HUES6 (cell line): ENCODE data around the gene PTPN4.
"Not testable (repeated sequence)": the region's sequence is repeated elsewhere in the genome, so short reads cannot be mapped to it uniquely, and the experiment has no call there.

ENCODE experiments used
- H3K27ac ChIP-seq: 2 replicates; pipeline ENCODE4 v1.7.0; 2013; ENCODE audit warnings: low read depth, mild to moderate bottlenecking, low read length, inconsistent platforms
- H3K27me3 ChIP-seq: 2 replicates; pipeline ENCODE4 v1.6.1; 2013; ENCODE audit warnings: low read length; ENCODE audit not compliant: control insufficient read depth, insufficient read depth
- H3K36me3 ChIP-seq: 2 replicates; pipeline ENCODE4 v1.6.1; 2013; ENCODE audit warnings: low read length; ENCODE audit not compliant: control insufficient read depth, insufficient read depth
- H3K4me1 ChIP-seq: 2 replicates; pipeline ENCODE4 v1.6.1; 2013; ENCODE audit warnings: low read length; ENCODE audit not compliant: control insufficient read depth, insufficient read depth
- H3K4me3 ChIP-seq: 2 replicates; pipeline ENCODE4 v1.5.1; 2013; ENCODE audit warnings: low read depth, low read length
- H3K9ac ChIP-seq: one replicate; pipeline ENCODE4 v1.6.1; 2013; ENCODE audit warnings: mild to moderate bottlenecking, low read length
- H3K9me3 ChIP-seq: 2 replicates; pipeline ENCODE4 v1.6.1; 2013; ENCODE audit warnings: low read depth, low read length; ENCODE audit not compliant: control insufficient read depth, insufficient read depth

Gene PTPN4

DNA sequence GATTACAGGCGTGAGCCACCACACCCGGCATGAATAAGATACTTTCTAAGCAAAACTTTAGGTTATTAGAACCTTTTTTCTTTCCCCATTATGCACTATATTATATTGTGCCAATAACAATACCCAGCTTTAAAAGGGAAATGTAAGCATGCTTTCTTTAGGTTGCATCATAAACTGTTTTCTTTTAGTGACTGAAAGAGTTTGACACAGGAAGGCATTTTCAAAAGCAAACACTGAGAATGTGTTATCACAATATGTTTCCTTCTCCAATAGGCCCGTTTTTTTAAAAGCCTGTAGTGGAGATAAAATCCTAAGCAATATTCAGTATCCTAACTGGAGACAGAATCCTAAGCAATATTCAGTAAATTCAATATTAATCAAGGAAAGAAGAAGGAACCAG is 236.4 kb downstream of the PTPN4 start:
- no peaks in the 10 kb centered on the region for H3K4me1 ChIP-seq
- no peak overlapping the region for H3K4me3 ChIP-seq
- H3K9ac ChIP-seq, result no peak overlapping the region
- no peaks in the 10 kb centered on the region for H3K36me3 ChIP-seq
- H3K9me3 ChIP-seq, result no peaks in the 10 kb centered on the region
- H3K27me3 ChIP-seq, result no peaks in the 10 kb centered on the region
- no peak overlapping the region for H3K27ac ChIP-seq

GRCh38 chr2:119996896-119997891 is 237.5 kb downstream of the PTPN4 start:
- H3K9me3 ChIP-seq, H3K4me1 ChIP-seq, H3K4me3 ChIP-seq, H3K27ac ChIP-seq, H3K9ac ChIP-seq, H3K27me3 ChIP-seq, H3K36me3 ChIP-seq: not testable (repeated sequence)

- Histone ChIP-seq H3K27me3 (no peaks in the 10 kb centered on the region), H3K4me1 (no peaks in the 10 kb centered on the region), H3K4me3 (no peak overlapping the region), H3K9ac (no peak overlapping the region), H3K9me3 (no peaks in the 10 kb centered on the region), H3K36me3 (no peaks in the 10 kb centered on the region), H3K27ac (no peak overlapping the region)
These were observed 241.7 kb downstream of the PTPN4 start for GRCh38 chr2:120001471-120001870.

DNA sequence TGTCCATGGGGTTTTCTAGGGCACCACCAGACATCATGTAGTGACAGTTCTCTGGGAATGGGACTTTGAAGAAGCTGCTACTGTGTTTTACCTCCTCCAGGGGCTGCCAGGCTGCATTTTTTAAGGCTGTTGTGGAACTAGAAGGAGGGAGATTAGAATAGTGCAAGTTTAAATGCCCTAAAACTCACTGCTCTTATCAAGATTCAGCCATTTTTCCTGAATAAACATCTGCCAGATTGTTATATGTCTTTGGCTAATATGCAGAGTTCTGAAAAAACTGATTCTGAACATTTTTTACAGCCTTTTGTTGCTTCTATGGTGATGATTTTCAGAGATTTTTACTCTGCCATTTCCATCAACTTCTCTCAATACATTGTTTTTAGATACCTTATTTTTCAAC is 244.5 kb downstream of the PTPN4 start:
- Histone ChIP-seq H3K27ac (no peak overlapping the region), H3K9me3 (no peaks in the 10 kb centered on the region), H3K9ac (no peak overlapping the region), H3K27me3 (no peaks in the 10 kb centered on the region), H3K4me1 (no peaks in the 10 kb centered on the region), H3K36me3 (no peaks in the 10 kb centered on the region), H3K4me3 (no peak overlapping the region)

- Histone ChIP-seq H3K27me3 (no peaks in the 10 kb centered on the region), H3K36me3 (no peaks in the 10 kb centered on the region), H3K4me1 (no peaks in the 10 kb centered on the region), H3K9ac (no peak overlapping the region), H3K27ac (no peak overlapping the region), H3K4me3 (no peak overlapping the region), H3K9me3 (no peaks in the 10 kb centered on the region)
These were observed 246.3 kb downstream of the PTPN4 start for GRCh38 chr2:120005834-120006521.

DNA sequence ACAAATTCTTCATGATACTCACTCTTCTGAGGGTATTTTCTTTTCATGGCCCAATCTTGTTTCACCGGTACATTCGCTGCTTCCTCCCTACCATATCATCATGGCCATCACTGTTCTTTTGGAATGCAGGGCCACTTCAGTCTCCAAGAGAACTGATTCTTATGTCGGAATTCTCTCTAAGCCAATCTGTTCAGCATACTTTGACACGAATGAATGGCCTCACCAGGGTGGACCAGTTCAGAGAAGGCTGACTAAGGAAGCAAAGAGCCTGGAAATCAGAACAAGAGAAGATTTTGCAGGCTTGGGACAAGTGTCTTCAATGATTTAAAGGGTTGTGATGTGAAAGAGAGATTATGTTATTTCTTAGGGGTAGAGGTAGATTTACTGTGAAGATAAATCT is 248.1 kb downstream of the PTPN4 start:
- H3K4me1 ChIP-seq, result peaks cover 4% of the 10 kb centered on the region; the same call in 1 of the 2 replicates
- H3K4me3 ChIP-seq, result no peak overlapping the region
- no peak overlapping the region for H3K27ac ChIP-seq
- H3K9me3 ChIP-seq, result no peaks in the 10 kb centered on the region
- no peak overlapping the region for H3K9ac ChIP-seq
- no peaks in the 10 kb centered on the region for H3K36me3 ChIP-seq
- H3K27me3 ChIP-seq, result peaks cover 8% of the 10 kb centered on the region

DNA sequence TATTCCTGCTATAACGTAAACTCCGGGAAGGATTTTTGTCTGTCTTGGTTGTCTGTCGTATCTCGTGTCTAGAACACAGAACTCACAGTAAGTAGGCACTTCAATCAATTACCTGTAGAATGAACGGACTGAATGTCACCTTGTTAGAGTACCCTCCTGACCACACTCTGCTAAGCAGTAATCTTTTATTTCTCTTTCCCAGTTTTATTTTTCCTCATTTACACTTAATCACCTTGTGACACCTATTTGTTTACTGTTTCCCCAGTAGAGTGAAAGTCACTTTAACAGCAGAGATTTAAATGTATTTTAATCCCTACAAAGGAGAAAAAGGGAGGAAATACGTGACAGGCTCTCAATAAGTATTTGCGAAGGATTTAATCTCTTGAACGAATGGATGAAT is 252.6 kb downstream of the PTPN4 start:
- Histone ChIP-seq H3K36me3 (no peaks in the 10 kb centered on the region), H3K4me3 (peak overlapping the region; percentile 48), H3K9ac (no peak overlapping the region), H3K4me1 (peaks cover 19% of the 10 kb centered on the region), H3K27me3 (peaks cover 8% of the 10 kb centered on the region), H3K27ac (no peak overlapping the region), H3K9me3 (no peaks in the 10 kb centered on the region)

DNA sequence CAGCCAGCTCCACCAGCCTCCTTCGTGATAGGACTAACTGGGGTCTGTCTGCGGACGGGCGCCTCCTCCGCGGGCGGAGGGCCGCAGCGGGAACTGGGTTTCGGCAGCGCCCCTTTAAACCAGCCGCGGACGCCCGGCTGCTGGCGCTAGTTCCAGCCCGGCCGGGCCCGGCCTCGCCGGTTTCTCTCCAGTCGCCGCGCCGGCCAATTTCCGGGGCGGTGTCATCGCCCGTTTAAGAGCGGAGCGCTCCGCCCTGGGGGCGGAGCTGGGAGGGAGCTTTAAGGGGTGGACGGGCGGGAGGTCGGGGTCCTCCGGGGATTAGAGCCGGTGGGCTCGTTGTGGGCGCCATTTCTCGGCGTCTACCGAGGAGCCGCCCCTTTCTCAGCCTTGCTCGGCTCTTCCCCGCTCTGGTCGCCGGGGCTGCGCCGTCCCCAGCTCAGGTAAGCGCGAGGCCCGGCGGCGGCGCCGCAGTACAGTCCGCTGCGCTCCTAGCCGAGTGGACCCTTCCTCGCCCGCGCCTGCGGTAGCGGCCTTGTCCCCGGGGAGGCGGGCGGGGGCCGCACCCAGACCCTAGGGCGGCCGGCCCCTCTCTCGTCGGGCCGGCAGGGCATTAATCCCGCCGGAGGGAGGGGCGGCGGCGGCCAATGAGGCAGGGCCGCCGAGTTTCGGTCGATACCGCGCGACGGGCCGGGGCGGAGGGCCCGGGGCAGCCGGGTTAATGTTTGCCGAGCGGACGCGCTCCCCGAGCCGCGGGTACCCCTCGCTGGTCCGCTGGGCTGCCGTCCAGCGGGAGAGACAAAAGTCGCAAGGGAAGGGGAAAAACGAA is 253.3 kb downstream of the PTPN4 start, which contains the start of gene EPB41L5:
EPB41L5 (plus strand) TSS at position 307 of the 826 bp plus-strand sequence. CDS start 6,008 bp downstream, outside the sequence.
- no peaks in the 10 kb centered on the region for H3K36me3 ChIP-seq
- peak within 1 kb of the TSS; percentile 89 for H3K9ac ChIP-seq
- peak within 1 kb of the TSS; percentile 97 for H3K4me3 ChIP-seq
- peaks cover 19% of the 10 kb centered on the region for H3K4me1 ChIP-seq
- peak within 1 kb of the TSS; percentile 89; the same call in 1 of the 2 replicates for H3K27ac ChIP-seq
- H3K9me3 ChIP-seq, result no peaks in the 10 kb centered on the region
- peaks cover 8% of the 10 kb centered on the region for H3K27me3 ChIP-seq

GRCh38 chr2:120013597-120014223 is 254.0 kb downstream of the PTPN4 start:
- Histone ChIP-seq H3K9me3 (no peaks in the 10 kb centered on the region), H3K27ac (peak overlapping the region; percentile 89; the same call in 1 of the 2 replicates), H3K27me3 (peaks cover 8% of the 10 kb centered on the region), H3K9ac (peak overlapping the region; percentile 89), H3K4me1 (peaks cover 19% of the 10 kb centered on the region), H3K36me3 (no peaks in the 10 kb centered on the region), H3K4me3 (peak overlapping the region; percentile 97)

DNA sequence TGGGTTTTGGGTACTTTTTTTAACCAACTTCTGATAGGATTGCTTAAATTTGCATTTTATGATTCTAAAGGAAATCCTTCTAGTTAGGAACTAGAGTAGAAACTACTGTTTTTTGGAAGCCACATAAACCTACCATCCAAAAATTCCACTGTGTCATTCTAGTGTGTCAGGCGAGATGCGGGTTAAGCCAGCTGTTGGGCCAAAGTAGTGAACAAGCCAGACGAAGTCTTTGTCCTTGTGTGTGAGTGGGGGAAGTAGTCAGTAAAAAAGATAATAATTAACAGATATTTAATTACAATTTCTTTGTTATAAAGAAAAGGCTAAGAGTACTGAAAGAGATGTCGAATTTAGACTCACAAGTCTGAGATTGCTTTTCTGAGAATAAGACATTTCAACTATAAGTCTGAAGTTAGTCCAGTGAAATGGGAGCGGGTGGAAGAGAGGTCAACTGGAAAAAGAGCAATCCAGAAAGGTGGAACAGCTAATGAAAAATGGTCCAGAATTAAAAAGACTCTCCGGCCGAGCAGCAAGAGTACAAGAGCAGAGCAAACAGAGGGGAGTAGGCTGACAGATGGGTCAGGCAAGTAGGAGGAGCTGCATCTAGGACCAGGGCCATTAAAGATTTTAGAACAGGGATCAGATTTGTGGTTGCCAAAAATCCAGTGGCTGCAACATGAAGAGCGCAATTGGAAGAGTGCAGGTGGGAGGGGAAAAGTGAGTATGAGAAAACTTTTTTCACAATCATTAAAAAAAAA is 254.7 kb downstream of the PTPN4 start:
- peaks cover 8% of the 10 kb centered on the region for H3K27me3 ChIP-seq
- peak overlapping the region; percentile 97 for H3K4me3 ChIP-seq
- peaks cover 4% of the 10 kb centered on the region; the same call in 1 of the 2 replicates for H3K36me3 ChIP-seq
- H3K9me3 ChIP-seq, result no peaks in the 10 kb centered on the region
- H3K4me1 ChIP-seq, result peaks cover 24% of the 10 kb centered on the region
- H3K27ac ChIP-seq, result no peak overlapping the region
- H3K9ac ChIP-seq, result no peak overlapping the region
